C4-2B (cell line): ENCODE measurements around the gene HEATR5B.

Experiments
- CTCF ChIP-seq: fragments of 450-650 bp; conservative IDR thresholded peaks from 2 replicates; pipeline ENCODE4 v1.5.1; 2017; ENCODE audit warnings: mild to moderate bottlenecking
- ZFX ChIP-seq: fragments of 450-650 bp; IDR thresholded peaks from 2 replicates; pipeline ENCODE4 v1.6.1; 2017

GRCh38 chr2:37011130-37011529, 73.0 kb downstream of the HEATR5B start:
- TF ChIP-seq CTCF: no peak
- TF ChIP-seq ZFX: no peak
